Thyroid gland (tissue), 4 donors: ENCODE results near the gene E2F1.

Experiments used
- POLR2A ChIP-seq, 2 donors: fragments of 450-650 bp; IDR thresholded peaks; one replicate each; pipeline ENCODE4 v1.6.1; 2017; ENCODE audit warnings: antibody characterized with exemption in 2 of 2, mild to moderate bottlenecking in 2 of 2, moderate library complexity in 1 of 2
- TF ChIP-seq, protein P1 (sequence below), 6 experiments: fragments of 200-600 bp in 3 of 6; fragments of 450-650 bp in 3 of 6; sonication (generic) in 3 of 6; IDR thresholded peaks; one replicate each; pipeline ENCODE4 v1.5.1; 2016 to 2019; ENCODE audit warnings: antibody characterized with exemption in 6 of 6, mild to moderate bottlenecking in 2 of 6, inconsistent platforms in 1 of 6, moderate library complexity in 1 of 6

DNA sequence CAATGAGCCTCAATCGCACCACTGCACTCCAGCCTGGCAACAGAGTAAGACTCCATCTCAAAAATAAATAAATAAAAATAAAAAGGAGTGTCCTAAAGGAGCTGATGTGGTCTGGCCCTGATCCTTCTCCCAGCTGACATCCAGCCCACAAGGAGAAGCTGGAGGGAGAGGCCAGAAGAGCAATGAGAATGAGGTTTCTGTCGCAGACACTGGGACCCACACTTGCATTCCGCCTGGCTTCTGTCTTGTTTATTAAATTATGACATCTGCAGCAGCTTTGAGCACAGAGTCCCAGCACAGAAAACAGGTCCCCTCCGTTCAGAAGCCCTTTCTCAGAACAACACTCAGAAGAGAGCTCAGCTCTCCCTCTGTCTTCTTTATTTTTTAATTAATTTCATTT, 10.3 kb upstream of the E2F1 start:
- TF ChIP-seq, protein P1, sequence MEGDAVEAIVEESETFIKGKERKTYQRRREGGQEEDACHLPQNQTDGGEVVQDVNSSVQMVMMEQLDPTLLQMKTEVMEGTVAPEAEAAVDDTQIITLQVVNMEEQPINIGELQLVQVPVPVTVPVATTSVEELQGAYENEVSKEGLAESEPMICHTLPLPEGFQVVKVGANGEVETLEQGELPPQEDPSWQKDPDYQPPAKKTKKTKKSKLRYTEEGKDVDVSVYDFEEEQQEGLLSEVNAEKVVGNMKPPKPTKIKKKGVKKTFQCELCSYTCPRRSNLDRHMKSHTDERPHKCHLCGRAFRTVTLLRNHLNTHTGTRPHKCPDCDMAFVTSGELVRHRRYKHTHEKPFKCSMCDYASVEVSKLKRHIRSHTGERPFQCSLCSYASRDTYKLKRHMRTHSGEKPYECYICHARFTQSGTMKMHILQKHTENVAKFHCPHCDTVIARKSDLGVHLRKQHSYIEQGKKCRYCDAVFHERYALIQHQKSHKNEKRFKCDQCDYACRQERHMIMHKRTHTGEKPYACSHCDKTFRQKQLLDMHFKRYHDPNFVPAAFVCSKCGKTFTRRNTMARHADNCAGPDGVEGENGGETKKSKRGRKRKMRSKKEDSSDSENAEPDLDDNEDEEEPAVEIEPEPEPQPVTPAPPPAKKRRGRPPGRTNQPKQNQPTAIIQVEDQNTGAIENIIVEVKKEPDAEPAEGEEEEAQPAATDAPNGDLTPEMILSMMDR (IDR thresholded peaks at IDR 0.05) = no peak
- TF ChIP-seq POLR2A (IDR thresholded peaks at IDR 0.05) = no peak
